Epithelial cell of proximal tubule (primary cell): Measurements from ENCODE around the gene OTUD5. TPM values are rescaled to one million over a fixed set of nuclear protein-coding genes. Genes with fewer than 3 reads are reported as not detected.
A peak's percentile ranks its signal among the peaks of the same experiment; 100 is the strongest.
"Not testable (repeated sequence)": the region's sequence is repeated elsewhere in the genome, so short reads cannot be mapped to it uniquely, and the experiment has no call there.

Experiments
- DNase-seq: peaks from one replicate; pipeline ENCODE4 v3.0.0-alpha.2; 2011; ENCODE audit warnings: low read depth
- H3K4me3 ChIP-seq: 2 replicates; pipeline ENCODE4 v1.5.1; 2011; ENCODE audit warnings: low read depth, mild to moderate bottlenecking, low read length
- total RNA-seq: library from RNA; depleted of rRNA; stranded (reverse); fragments of >200 nt; gene quantifications from 2 replicates; pipeline ENCODE4 v1.2.3, GENCODE V29; 2015
- TF ChIP-seq, protein P1 (sequence below): conservative IDR thresholded peaks from 2 replicates; pipeline ENCODE4 v1.5.1; 2012; ENCODE audit warnings: low read depth, mild to moderate bottlenecking, low read length

The OTUD5 gene
- total RNA-seq, 1 donor from 2014 or later = 44.2 TPM

DNA sequence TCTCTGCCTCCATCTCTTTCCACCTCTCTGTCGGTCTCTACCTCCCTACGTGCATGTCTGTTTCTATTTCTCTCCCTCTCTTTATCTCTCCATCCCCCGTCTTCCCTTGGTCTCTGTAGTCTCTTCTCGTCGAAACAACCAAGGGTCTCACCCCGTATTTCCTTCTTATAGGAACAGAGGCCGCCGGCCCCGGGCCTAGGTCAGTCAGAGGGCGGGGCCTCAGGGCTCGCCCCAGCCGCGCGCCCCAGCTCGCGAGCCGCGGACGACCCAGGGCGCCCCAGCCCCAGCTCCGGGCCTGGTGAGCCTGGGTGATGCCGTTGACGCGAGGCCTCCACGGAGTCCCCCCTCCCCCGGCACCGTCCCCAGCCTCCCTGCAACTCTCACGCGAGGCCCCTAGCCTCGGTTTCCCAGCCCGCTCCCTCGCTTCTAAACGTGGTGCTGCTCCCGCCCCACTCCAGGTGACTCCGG, 66.4 kb downstream of the OTUD5 start:
- TF ChIP-seq, protein P1, sequence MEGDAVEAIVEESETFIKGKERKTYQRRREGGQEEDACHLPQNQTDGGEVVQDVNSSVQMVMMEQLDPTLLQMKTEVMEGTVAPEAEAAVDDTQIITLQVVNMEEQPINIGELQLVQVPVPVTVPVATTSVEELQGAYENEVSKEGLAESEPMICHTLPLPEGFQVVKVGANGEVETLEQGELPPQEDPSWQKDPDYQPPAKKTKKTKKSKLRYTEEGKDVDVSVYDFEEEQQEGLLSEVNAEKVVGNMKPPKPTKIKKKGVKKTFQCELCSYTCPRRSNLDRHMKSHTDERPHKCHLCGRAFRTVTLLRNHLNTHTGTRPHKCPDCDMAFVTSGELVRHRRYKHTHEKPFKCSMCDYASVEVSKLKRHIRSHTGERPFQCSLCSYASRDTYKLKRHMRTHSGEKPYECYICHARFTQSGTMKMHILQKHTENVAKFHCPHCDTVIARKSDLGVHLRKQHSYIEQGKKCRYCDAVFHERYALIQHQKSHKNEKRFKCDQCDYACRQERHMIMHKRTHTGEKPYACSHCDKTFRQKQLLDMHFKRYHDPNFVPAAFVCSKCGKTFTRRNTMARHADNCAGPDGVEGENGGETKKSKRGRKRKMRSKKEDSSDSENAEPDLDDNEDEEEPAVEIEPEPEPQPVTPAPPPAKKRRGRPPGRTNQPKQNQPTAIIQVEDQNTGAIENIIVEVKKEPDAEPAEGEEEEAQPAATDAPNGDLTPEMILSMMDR = no peak
- no peak for DNase-seq
- H3K4me3 ChIP-seq = peak overlapping the region; percentile 56

DNA sequence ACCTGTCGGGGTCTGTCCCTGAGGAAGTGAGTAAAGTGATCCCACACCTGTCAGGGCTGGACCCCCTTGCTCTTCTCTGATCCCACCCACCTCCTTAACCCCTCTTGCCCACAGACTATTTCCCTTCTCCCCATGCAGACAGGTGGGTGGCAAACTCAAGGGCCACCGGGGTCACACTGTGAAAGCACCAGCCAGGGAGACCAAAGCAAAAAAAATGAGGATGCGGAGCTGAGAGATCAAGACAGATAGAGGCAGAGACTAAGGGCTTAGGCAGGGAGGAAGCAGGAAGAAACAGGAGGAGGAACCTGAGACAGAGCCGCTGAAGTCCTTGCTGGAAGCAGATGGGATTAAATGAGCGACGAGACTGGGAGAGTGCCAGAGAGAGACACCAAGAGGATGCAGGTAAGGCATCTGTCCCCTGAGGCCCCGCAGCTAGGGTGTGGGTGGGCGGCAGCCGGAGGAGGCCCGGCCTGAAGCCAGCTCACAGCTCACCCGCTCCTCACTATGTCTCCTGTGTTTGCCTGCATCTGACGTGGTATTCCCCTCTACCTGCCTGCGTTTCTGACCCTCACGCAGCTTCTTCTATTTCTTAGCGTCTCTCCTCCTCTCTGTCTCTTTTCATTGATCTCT, 67.0 kb downstream of the OTUD5 start:
- TF ChIP-seq, protein P1 = no peak
- DNase-seq = no peak
- H3K4me3 ChIP-seq = peak overlapping the region; percentile 56

DNA sequence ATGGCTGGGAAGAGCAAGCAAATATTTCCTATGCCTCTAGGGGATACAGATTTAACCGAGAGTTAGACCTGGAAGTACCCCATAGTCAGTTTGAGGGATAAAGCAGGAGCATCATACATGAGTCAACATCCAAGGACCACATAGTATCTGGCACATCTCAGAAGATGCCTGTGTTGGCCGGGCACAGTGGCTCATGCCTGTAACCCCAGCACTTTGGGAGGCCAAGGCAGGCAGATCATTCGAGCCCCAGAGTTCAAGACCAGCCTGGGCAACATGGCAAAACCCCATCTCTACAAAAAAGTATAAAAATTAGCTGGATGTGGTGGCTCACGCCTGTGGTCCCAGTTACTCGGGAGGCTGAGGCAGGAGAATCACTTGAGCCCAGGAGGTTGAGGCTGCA, 70.8 kb downstream of the OTUD5 start:
- not testable (repeated sequence) for H3K4me3 ChIP-seq, DNase-seq

DNA sequence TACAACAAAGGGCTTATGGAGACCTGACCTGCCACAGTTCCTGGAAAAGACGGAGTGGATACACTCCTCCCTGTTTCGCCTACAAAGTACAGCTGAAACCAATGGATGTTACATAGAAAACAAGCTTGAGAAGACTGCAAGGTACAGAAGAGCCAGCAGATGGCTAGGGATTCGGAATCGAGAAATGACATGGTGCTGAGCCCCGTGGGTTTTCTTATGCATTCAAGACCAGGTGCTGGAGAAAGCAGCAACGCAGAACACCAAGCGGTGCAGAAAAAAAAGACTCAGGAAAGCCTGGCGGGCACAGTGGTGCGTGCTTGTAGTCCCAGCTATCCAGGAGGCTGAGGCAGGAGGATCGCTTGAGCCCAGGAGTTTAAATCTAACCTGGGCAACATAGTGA, 73.7 kb downstream of the OTUD5 start:
- DNase-seq = no peak
- H3K4me3 ChIP-seq = no peak overlapping the region
- TF ChIP-seq, protein P1 = no peak

DNA sequence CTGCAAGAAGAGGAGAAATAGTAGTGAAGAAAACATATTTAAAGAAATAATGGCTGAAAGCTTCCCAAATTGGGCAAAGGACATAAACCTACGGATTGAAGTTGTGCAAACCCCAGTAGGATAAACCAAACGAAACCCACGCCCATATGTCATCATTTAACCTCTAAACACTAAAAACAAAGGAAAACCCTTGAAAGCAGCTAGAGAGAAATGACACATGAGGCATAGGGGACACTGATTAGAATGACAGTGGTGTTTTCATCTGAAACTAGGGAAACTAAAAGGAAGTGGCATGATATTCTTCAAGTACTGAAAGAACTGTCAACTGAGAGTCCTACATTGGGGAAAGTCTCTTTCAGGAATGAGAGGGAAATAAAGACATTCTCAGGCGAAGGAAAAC, 80.5 kb downstream of the OTUD5 start:
- H3K4me3 ChIP-seq, DNase-seq: not testable (repeated sequence)

Other genes starting within 250 kb of the OTUD5 start
- gene GLOD5, start 195.9 kb downstream of the OTUD5 start, total RNA-seq = not detected in 2 replicates
- not detected in 2 replicates for gene GATA1, start 171.0 kb downstream of the OTUD5 start, total RNA-seq
- gene HDAC6, start 155.5 kb downstream of the OTUD5 start, total RNA-seq = 30.8 and 46.2 TPM in 2 replicates
- not detected in 2 replicates for gene ERAS, start 131.1 kb downstream of the OTUD5 start, total RNA-seq
- gene PCSK1N, start 122.0 kb downstream of the OTUD5 start, total RNA-seq = 12.4 and 19.3 TPM in 2 replicates
- 93.7 and 104 TPM in 2 replicates for gene TIMM17B, start 59.8 kb downstream of the OTUD5 start, total RNA-seq
- gene PQBP1, start 59.7 kb downstream of the OTUD5 start, total RNA-seq = 84.6 and 86.0 TPM in 2 replicates
- gene SLC35A2, start 46.0 kb downstream of the OTUD5 start, total RNA-seq = 20.5 and 22.0 TPM in 2 replicates
- gene PIM2, start 38.6 kb downstream of the OTUD5 start, total RNA-seq = 10.9 and 13.1 TPM in 2 replicates
- 0.51 and 1.1 TPM in 2 replicates for gene KCND1, start 14.2 kb upstream of the OTUD5 start, total RNA-seq
- 15.8 and 24.6 TPM in 2 replicates for gene GRIPAP1, start 44.7 kb upstream of the OTUD5 start, total RNA-seq
- 51.8 and 63.7 TPM in 2 replicates for gene TFE3, start 85.8 kb upstream of the OTUD5 start, total RNA-seq
- 4.0 and 4.5 TPM in 2 replicates for gene CCDC120, start 101.4 kb upstream of the OTUD5 start, total RNA-seq
- 13.5 and 16.7 TPM in 2 replicates for gene PRAF2, start 116.4 kb upstream of the OTUD5 start, total RNA-seq
- 32.5 and 43.7 TPM in 2 replicates for gene WDR45, start 122.3 kb upstream of the OTUD5 start, total RNA-seq
- gene GPKOW, start 166.1 kb upstream of the OTUD5 start, total RNA-seq = 28.9 and 31.9 TPM in 2 replicates
- gene MAGIX, start 205.2 kb upstream of the OTUD5 start, total RNA-seq = 8.3 and 9.6 TPM in 2 replicates
- 115 and 132 TPM in 2 replicates for gene PLP2, start 214.3 kb upstream of the OTUD5 start, total RNA-seq
- gene PRICKLE3, start 228.8 kb upstream of the OTUD5 start, total RNA-seq = 13.0 and 18.5 TPM in 2 replicates
- gene SYP, start 242.6 kb upstream of the OTUD5 start, total RNA-seq = 0.17 and 0.29 TPM in 2 replicates